ENCODE results near the gene USP48. TPM values are rescaled to one million over a fixed set of nuclear protein-coding genes. Genes with fewer than 3 reads are reported as not detected.

USP48 gene
- total and polyA plus RNA-seq, 2 of the 4 experiments (the other 2 are of a cell fraction) = 24.7 to 25.0 TPM

GRCh38 chr1:21823980-21824702 lies 41.2 kb upstream of the USP48 start:
- Histone ChIP-seq H3K14ac (replicated peaks; ENCODE audit: low read depth, low read length) (no peak overlapping the region), H3K27ac (ENCODE audit: insufficient read depth, low read length) (no peak overlapping the region), H4K91ac (ENCODE audit: insufficient read depth, low read depth, low read length) (no peak overlapping the region), H3K18ac (ENCODE audit: low read depth, low read length) (no peak overlapping the region), H3K4me1 (ENCODE audit: control insufficient read depth, insufficient read depth, low read length) (no peaks in the 10 kb centered on the region), H4K5ac (ENCODE audit: low read depth, low read length) (no peak overlapping the region), H3K9ac (ENCODE audit: low read depth, low read length) (no peak overlapping the region), H4K20me1 (ENCODE audit: insufficient read depth, low read length) (no peaks in the 10 kb centered on the region), H3K9me1 (ENCODE audit: insufficient read depth, low read length) (no peaks in the 10 kb centered on the region), H2AK5ac (ENCODE audit: low read depth, low read length) (no peak overlapping the region), H2BK120ac (ENCODE audit: low read depth, low read length) (no peak overlapping the region), H2AFZ (replicated peaks; ENCODE audit: low read length, poor library complexity) (no peak overlapping the region), H3K4ac (ENCODE audit: low read depth, low read length) (no peak overlapping the region), H3K9me3 (ENCODE audit: control insufficient read depth, insufficient read depth, low read length) (no peaks in the 10 kb centered on the region), H3K36me3 (ENCODE audit: control insufficient read depth, insufficient read depth, low read length) (peaks cover 60% of the 10 kb centered on the region), H2BK15ac (ENCODE audit: low read depth, low read length) (no peak overlapping the region), H3K56ac (ENCODE audit: extremely low read depth, insufficient read depth, low read length) (no peak overlapping the region), H3K27me3 (ENCODE audit: control insufficient read depth, insufficient read depth, low read length) (no peaks in the 10 kb centered on the region), H3K4me3 (ENCODE audit: insufficient read depth, low read depth, low read length) (no peak overlapping the region), H3K4me2 (ENCODE audit: low read depth, low read length) (no peak overlapping the region), H4K8ac (ENCODE audit: low read depth in 2 of 2, low read length in 2 of 2) (no peak overlapping the region), H3K79me1 (ENCODE audit: low read depth in 1 of 2, low read length in 2 of 2) (no peaks in the 10 kb centered on the region), H2BK5ac (ENCODE audit: low read depth, low read length, poor library complexity, severe bottlenecking) (no peak overlapping the region), H2BK20ac (ENCODE audit: low read depth, low read length) (no peak overlapping the region), H3K23ac (ENCODE audit: low read depth, low read length) (no peak overlapping the region), H2AK9ac (replicated peaks; ENCODE audit: low read depth, low read length, poor library complexity) (no peak overlapping the region)
- BruUV-seq (replicated peaks) = no TSS peak
- 100% methylated on average over 2 of the region's 22 CpGs; no CpG with 5 or more reads in 1 of the 2 experiments for WGBS, 2 experiments (ENCODE audit: extremely low coverage in 2 of 2, insufficient read length in 1 of 2)
- DNase-seq = no peak
- dilution Hi-C loops (cut with HindIII; ENCODE audit: low sequenced_read_pairs, unreplicated experiment) = no loop called here
- TF ChIP-seq CTCF (conservative IDR thresholded peaks at IDR 0.05; ENCODE audit: low read depth, low read length) = no peak
- no peak for TF ChIP-seq MXI1 (IDR thresholded peaks at IDR 0.05; ENCODE audit: borderline replicate concordance, low read depth, low read length)
- TF ChIP-seq RAD21 (IDR thresholded peaks at IDR 0.05; ENCODE audit: low read length) = no peak
- TF ChIP-seq MAFK (IDR thresholded peaks at IDR 0.05; ENCODE audit: low read depth, low read length) = no peak
- TF ChIP-seq FOS (IDR thresholded peaks at IDR 0.05; ENCODE audit: low read depth, low read length) = no peak
- TF ChIP-seq RFX5 (IDR thresholded peaks at IDR 0.05; ENCODE audit: low read depth, low read length) = no peak
- no peak for TF ChIP-seq BHLHE40 (IDR thresholded peaks at IDR 0.05; ENCODE audit: low read depth, low read length)
- no peak for TF ChIP-seq ELK1 (IDR thresholded peaks at IDR 0.05; ENCODE audit: borderline replicate concordance, low read depth, low read length)
- no peak for TF ChIP-seq RCOR1 (IDR thresholded peaks at IDR 0.05; ENCODE audit: insufficient replicate concordance, low read length)
- CTCF ChIA-PET = no interaction called here
- ATAC-seq (ENCODE audit: low read depth) = no peak
- POLR2A ChIA-PET (ENCODE audit: unreplicated experiment) = no interaction called here
- intact Hi-C loops (cut with micrococcal nuclease) = no loop called here
- in situ Hi-C loops (cut with MboI; ENCODE audit: low sequenced_read_pairs) = no loop called here

All from IMR-90 (cell line).